Lower leg skin (tissue), 4 donors: Measurements from ENCODE around the gene ITIH2. TPM values are rescaled to one million over a fixed set of nuclear protein-coding genes. Genes with fewer than 3 reads are reported as not detected.

Source experiments
- DNase-seq, 2 donors: peaks; one replicate each; pipeline ENCODE4 v3.0.0-alpha.2; 2019; ENCODE audit warnings: low spot score in 2 of 2
- H3K4me3 ChIP-seq: fragments of 200-600 bp; sonication (generic); 2 replicates; pipeline ENCODE4 v1.5.1; 2017; ENCODE audit warnings: mild to moderate bottlenecking, low read depth; ENCODE audit not compliant: poor library complexity, severe bottlenecking
- CTCF ChIP-seq, 3 donors: fragments of 450-650 bp; IDR thresholded peaks; one replicate each; pipeline ENCODE4 v1.5.1; 2016; ENCODE audit warnings: antibody characterized with exemption in 3 of 3, mild to moderate bottlenecking in 3 of 3, moderate library complexity in 2 of 3
- POLR2A ChIP-seq, 2 donors: fragments of 450-650 bp; IDR thresholded peaks; one replicate each; pipeline ENCODE4 v1.6.1; 2016 to 2017; ENCODE audit warnings: antibody characterized with exemption in 2 of 2, mild to moderate bottlenecking in 1 of 2, moderate library complexity in 1 of 2
- WGBS, 2 donors: methylation state at CpG; one replicate each; pipeline ENCODE4 v1.1.5; 2018; 5-methylcytosine and 5-hydroxymethylcytosine counted together
- intact Hi-C: fragments of 100-400 bp; cut with DNase I; formaldehyde crosslinking; loops from one replicate; pipeline ENCODE4 v1.15.0; 2023; ENCODE audit warnings: low total_unique reads
- total RNA-seq, 4 donors: library from RNA; depleted of rRNA; stranded (reverse); fragments of >200 nt; gene quantifications; one replicate each; pipeline ENCODE4 v1.1.0, GENCODE V29; 2016

The ITIH2 gene
- total RNA-seq, 4 donors from 2014 or later = not detected

- TF ChIP-seq CTCF (IDR thresholded peaks at IDR 0.05) = no peak
- no peak for TF ChIP-seq POLR2A (IDR thresholded peaks at IDR 0.05)
- no peak for DNase-seq
- intact Hi-C loops = no loop called here
- WGBS, 2 donors = 7 to 8% methylated on average over 6 of the region's 6 CpGs
- no peak overlapping the region for H3K4me3 ChIP-seq
Measured at GRCh38 chr10:7665767-7666166, 37.3 kb upstream of the ITIH2 start.

GRCh38 chr10:7666253-7667023 is 36.7 kb upstream of the ITIH2 start, which contains the start of gene ITIH5:
Gene ITIH5 (minus strand): TSS chr10:7666966. CDS start chr10:7666892, 74 bp downstream.
- H3K4me3 ChIP-seq = peak within 1 kb of the TSS; percentile 46
- TF ChIP-seq CTCF (IDR thresholded peaks at IDR 0.05) (no peak), POLR2A (IDR thresholded peaks at IDR 0.05) (no peak)
- WGBS, 2 donors = 0 to 1% methylated on average over 21 to 46 of the region's 54 CpGs
- intact Hi-C loops = no loop called here
- peak in 1 of 2 donors; percentile 88 for DNase-seq

DNA sequence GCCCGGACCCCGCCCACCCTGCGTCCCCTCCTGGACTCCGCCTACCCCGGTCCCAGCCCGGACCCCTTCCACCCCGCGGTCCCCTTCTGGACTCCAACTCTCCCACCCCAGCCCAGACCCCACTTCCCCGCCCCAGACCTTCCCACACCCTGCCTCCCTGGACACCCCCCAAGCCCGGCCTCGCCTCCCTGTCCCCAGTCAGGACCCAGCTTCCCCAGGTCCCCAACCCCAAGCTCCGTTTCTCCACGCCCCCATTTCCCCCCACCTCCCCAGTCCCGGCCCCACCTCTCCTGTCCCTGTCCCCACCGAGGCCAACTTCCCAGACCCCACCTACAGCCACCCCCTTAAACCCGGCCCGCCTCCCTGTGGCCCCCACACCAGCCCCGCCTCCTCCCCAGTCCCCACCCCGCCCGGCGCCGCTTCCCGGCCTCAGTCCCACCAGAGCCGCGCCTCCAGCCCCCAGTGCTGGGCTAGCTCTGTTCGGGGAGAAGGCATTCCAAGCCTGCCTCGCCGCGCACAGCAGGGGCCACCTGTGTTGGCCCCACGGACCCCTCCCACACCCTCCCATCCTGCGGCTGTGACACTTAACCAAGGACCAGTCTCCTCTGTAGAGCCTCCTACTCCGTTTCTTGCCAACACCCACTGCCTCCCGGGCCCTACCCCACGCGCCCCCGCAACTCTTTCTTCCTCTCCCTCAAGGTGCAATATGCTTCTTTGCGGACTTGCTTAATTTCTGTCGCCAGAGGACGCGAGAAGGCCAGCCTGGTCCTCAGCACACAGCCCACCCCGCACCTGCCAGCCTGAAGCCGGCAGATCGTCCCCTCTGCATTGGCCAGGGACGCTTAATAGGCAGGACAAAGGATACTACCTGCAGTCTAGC is 35.6 kb upstream of the ITIH2 start:
- 3 to 4% methylated on average over 26 to 27 of the region's 44 CpGs for WGBS, 2 donors
- intact Hi-C loops = no loop called here
- no peak for DNase-seq
- no peak overlapping the region for H3K4me3 ChIP-seq
- TF ChIP-seq CTCF (IDR thresholded peaks at IDR 0.05) (no peak), POLR2A (IDR thresholded peaks at IDR 0.05) (no peak)

- no peak overlapping the region for H3K4me3 ChIP-seq
- intact Hi-C loops = no loop called here
- 74 to 85% methylated on average over 3 of the region's 3 CpGs for WGBS, 2 donors
- no peak for DNase-seq
- TF ChIP-seq CTCF (IDR thresholded peaks at IDR 0.05) = no peak
- TF ChIP-seq POLR2A (IDR thresholded peaks at IDR 0.05) = no peak
Measured at GRCh38 chr10:7670157-7670556, 33.0 kb upstream of the ITIH2 start.

GRCh38 chr10:7672341-7673134 is 30.6 kb upstream of the ITIH2 start:
- DNase-seq = no peak
- intact Hi-C loops = no loop called here
- no peak for TF ChIP-seq CTCF (IDR thresholded peaks at IDR 0.05)
- H3K4me3 ChIP-seq = no peak overlapping the region
- WGBS, 2 donors = 85 to 86% methylated on average over 23 of the region's 23 CpGs
